A673 (cell line): ENCODE results near the gene CCL1. TPM values are rescaled to one million over a fixed set of nuclear protein-coding genes. Genes with fewer than 3 reads are reported as not detected.

Experiments
- BruUV-seq: library from RNA; stranded (reverse); fragments of 400-500 nt; replicated peaks from 2 replicates; lab custom pipeline; 2021; lab: Mats Ljungman, UMichigan
- CTCF ChIA-PET: fragments of 300-600 bp; sonication (Branson Sonifier 250); formaldehyde crosslinking; loops from one replicate; lab custom pipeline; 2022; ENCODE audit warnings: antibody characterized with exemption; lab: Charles Lee
- POLR2A ChIA-PET: fragments of 300-600 bp; sonication (Branson Sonifier 250); formaldehyde crosslinking; loops from one replicate; lab custom pipeline; 2022; ENCODE audit warnings: antibody characterized with exemption; ENCODE audit not compliant: low non-redundant PET; lab: Charles Lee
- DNase-seq: peaks from one replicate; pipeline ENCODE4 v3.0.0-alpha.2; 2015; ENCODE audit warnings: low spot score
- H3K27ac ChIP-seq: fragments of 200-600 bp; sonication (generic); 2 replicates; pipeline ENCODE4 v1.5.1; 2016; ENCODE audit warnings: mixed run types, low read depth, mild to moderate bottlenecking, mixed read lengths, antibody characterized with exemption, low read length; ENCODE audit not compliant: poor library complexity, severe bottlenecking
- H3K27me3 ChIP-seq: fragments of 200-600 bp; sonication (generic); replicated peaks from 2 replicates; pipeline ENCODE4 v1.6.1; 2017; ENCODE audit warnings: mixed run types, low read depth, mild to moderate bottlenecking, mixed read lengths, antibody characterized with exemption, low read length; ENCODE audit not compliant: insufficient read depth, poor library complexity
- H3K36me3 ChIP-seq: fragments of 200-600 bp; sonication (generic); 2 replicates; pipeline ENCODE4 v1.6.1; 2016; ENCODE audit warnings: mixed run types, mild to moderate bottlenecking, mixed read lengths, antibody characterized with exemption, low read length; ENCODE audit not compliant: insufficient read depth, poor library complexity, severe bottlenecking
- H3K4me1 ChIP-seq: fragments of 200-600 bp; sonication (generic); 2 replicates; pipeline ENCODE4 v1.6.1; 2017; ENCODE audit warnings: mixed run types, mild to moderate bottlenecking, mixed read lengths, antibody characterized with exemption, low read length; ENCODE audit not compliant: insufficient read depth, poor library complexity, severe bottlenecking
- H3K4me3 ChIP-seq: fragments of 200-600 bp; sonication (generic); 2 replicates; pipeline ENCODE4 v1.5.1; 2016; ENCODE audit warnings: low read depth, mixed run types, mild to moderate bottlenecking, mixed read lengths, low read length; ENCODE audit not compliant: poor library complexity, severe bottlenecking
- H3K9me3 ChIP-seq: fragments of 200-600 bp; sonication (generic); 2 replicates; pipeline ENCODE4 v1.6.1; 2016; ENCODE audit warnings: mixed run types, low read depth, mild to moderate bottlenecking, mixed read lengths, antibody characterized with exemption, low read length; ENCODE audit not compliant: poor library complexity, severe bottlenecking
- EZH2 ChIP-seq: fragments of 200-600 bp; sonication (generic); IDR thresholded peaks from 2 replicates; pipeline ENCODE4 v1.6.1; 2017; ENCODE audit warnings: borderline replicate concordance, low read depth, mild to moderate bottlenecking, mixed read lengths, antibody characterized with exemption, low read length; ENCODE audit not compliant: poor library complexity, severe bottlenecking
- intact Hi-C: fragments of 100-400 bp; cut with micrococcal nuclease; formaldehyde crosslinking; loops from one replicate; pipeline ENCODE4 v1.10.0; 2022; ENCODE audit not compliant: unreplicated experiment
- total RNA-seq: library from RNA; stranded (reverse); gene quantifications from 2 replicates; pipeline ENCODE4 v1.2.3, GENCODE V29; 2021
- TF ChIP-seq, protein P1 (sequence below): fragments of 300-800, 200-600 bp; sonication (generic); conservative IDR thresholded peaks from 2 replicates; pipeline ENCODE4 v1.5.1; 2017; ENCODE audit warnings: low read depth, mild to moderate bottlenecking, antibody characterized with exemption, low read length, moderate library complexity, mixed read lengths

The CCL1 gene
- total RNA-seq, 1 experiment from 2014 or later, result not detected

DNA sequence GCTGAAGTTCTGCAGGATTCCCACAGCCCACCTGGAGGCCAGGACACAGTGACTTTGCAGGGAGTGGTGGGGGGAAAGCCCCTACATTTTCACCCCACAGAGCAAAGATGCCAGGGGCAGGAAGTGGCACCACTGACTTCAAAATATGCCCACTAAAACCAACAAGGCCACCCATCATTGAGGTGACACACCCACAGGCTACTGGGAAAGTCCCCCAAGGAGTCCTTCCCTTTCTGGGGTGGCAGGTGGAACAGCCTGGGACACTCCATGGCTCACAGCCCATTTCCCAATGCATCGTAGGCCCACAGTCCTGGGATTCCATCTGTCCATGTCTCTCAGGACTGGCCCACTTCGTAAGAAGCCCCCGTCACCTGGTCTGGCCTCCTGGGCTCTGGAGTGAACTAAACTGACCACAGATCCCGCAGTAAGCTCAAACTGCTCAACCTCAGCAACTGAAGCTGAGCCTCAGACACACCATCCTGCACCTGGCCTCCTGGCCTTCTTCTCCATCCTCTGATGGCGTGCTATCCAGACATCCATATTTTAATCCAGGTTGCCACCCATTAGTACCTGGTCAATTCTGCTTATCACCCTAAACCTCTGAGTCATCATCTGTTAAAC, 7.5 kb upstream of the CCL1 start:
- BruUV-seq, result no TSS peak
- CTCF ChIA-PET, result no interaction called here
- peaks cover 5% of the 10 kb centered on the region for H3K27me3 ChIP-seq
- H3K4me3 ChIP-seq, result no peak overlapping the region
- TF ChIP-seq EZH2, result no peak
- TF ChIP-seq, protein P1, sequence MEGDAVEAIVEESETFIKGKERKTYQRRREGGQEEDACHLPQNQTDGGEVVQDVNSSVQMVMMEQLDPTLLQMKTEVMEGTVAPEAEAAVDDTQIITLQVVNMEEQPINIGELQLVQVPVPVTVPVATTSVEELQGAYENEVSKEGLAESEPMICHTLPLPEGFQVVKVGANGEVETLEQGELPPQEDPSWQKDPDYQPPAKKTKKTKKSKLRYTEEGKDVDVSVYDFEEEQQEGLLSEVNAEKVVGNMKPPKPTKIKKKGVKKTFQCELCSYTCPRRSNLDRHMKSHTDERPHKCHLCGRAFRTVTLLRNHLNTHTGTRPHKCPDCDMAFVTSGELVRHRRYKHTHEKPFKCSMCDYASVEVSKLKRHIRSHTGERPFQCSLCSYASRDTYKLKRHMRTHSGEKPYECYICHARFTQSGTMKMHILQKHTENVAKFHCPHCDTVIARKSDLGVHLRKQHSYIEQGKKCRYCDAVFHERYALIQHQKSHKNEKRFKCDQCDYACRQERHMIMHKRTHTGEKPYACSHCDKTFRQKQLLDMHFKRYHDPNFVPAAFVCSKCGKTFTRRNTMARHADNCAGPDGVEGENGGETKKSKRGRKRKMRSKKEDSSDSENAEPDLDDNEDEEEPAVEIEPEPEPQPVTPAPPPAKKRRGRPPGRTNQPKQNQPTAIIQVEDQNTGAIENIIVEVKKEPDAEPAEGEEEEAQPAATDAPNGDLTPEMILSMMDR, result no peak
- no peaks in the 10 kb centered on the region for H3K4me1 ChIP-seq
- DNase-seq, result no peak
- H3K36me3 ChIP-seq, result no peaks in the 10 kb centered on the region
- H3K9me3 ChIP-seq, result no peaks in the 10 kb centered on the region
- intact Hi-C loops, result no loop called here
- POLR2A ChIA-PET, result no interaction called here
- H3K27ac ChIP-seq, result no peak overlapping the region

- CTCF ChIA-PET, result no interaction called here
- DNase-seq, result no peak
Observed at GRCh38 chr17:34369571-34369970, 6.5 kb upstream of the CCL1 start.

GRCh38 chr17:34368946-34369500, 6.0 kb upstream of the CCL1 start:
- no peaks in the 10 kb centered on the region for H3K36me3 ChIP-seq
- H3K9me3 ChIP-seq, result no peaks in the 10 kb centered on the region
- CTCF ChIA-PET, result no interaction called here
- H3K27me3 ChIP-seq, result no peaks in the 10 kb centered on the region
- H3K4me1 ChIP-seq, result no peaks in the 10 kb centered on the region
- intact Hi-C loops, result no loop called here
- TF ChIP-seq, protein P1, result no peak
- no peak for TF ChIP-seq EZH2
- H3K27ac ChIP-seq, result no peak overlapping the region
- no peak overlapping the region for H3K4me3 ChIP-seq
- BruUV-seq, result no TSS peak
- POLR2A ChIA-PET, result no interaction called here
- no peak for DNase-seq

More at GRCh38 chr17:34369571-34369970, 6.5 kb upstream of the CCL1 start:
- H3K9me3 ChIP-seq, result no peaks in the 10 kb centered on the region
- peaks cover 2% of the 10 kb centered on the region for H3K27me3 ChIP-seq
- H3K27ac ChIP-seq, result no peak overlapping the region
- no peaks in the 10 kb centered on the region for H3K36me3 ChIP-seq
- no peaks in the 10 kb centered on the region for H3K4me1 ChIP-seq
- intact Hi-C loops, result no loop called here
- POLR2A ChIA-PET, result no interaction called here
- BruUV-seq, result no TSS peak
- no peak overlapping the region for H3K4me3 ChIP-seq
- no peak for TF ChIP-seq EZH2
- TF ChIP-seq, protein P1, result no peak
